GM12875 (cell line): ENCODE measurements around the gene STARD7.

Experiments
- H3K4me3 ChIP-seq: one replicate; pipeline ENCODE4 v1.5.1; 2011; ENCODE audit warnings: low read depth, low read length, control low read depth
- CTCF ChIP-seq: IDR thresholded peaks from 2 replicates; pipeline ENCODE4 v1.5.1; 2011; ENCODE audit warnings: low read depth, mild to moderate bottlenecking, control low read depth, inconsistent platforms, low read length, moderate library complexity, borderline replicate concordance; ENCODE audit not compliant: insufficient read depth

STARD7 gene

GRCh38 chr2:96250188-96250587 is 41.6 kb upstream of the STARD7 start:
- H3K4me3 ChIP-seq, result no peak overlapping the region
- no peak for TF ChIP-seq CTCF

- TF ChIP-seq CTCF, result no peak
Measured at GRCh38 chr2:96249654-96250053, 41.0 kb upstream of the STARD7 start.

GRCh38 chr2:96248624-96249023 is 40.0 kb upstream of the STARD7 start:
- no peak overlapping the region for H3K4me3 ChIP-seq
- no peak for TF ChIP-seq CTCF

More at GRCh38 chr2:96249654-96250053, 41.0 kb upstream of the STARD7 start:
- no peak overlapping the region for H3K4me3 ChIP-seq

- no peak overlapping the region for H3K4me3 ChIP-seq
- TF ChIP-seq CTCF, result no peak
Measured at GRCh38 chr2:96247896-96248295, 39.3 kb upstream of the STARD7 start.

GRCh38 chr2:96247009-96247408 is 38.4 kb upstream of the STARD7 start:
- no peak overlapping the region for H3K4me3 ChIP-seq
- no peak for TF ChIP-seq CTCF

GRCh38 chr2:96245609-96246390 is 37.2 kb upstream of the STARD7 start:
- H3K4me3 ChIP-seq, result no peak overlapping the region
- no peak for TF ChIP-seq CTCF

GRCh38 chr2:96243843-96244242 is 35.2 kb upstream of the STARD7 start:
- H3K4me3 ChIP-seq, result no peak overlapping the region
- TF ChIP-seq CTCF, result no peak
